GM21360 (cell line): ENCODE measurements around the gene TAS2R50.

Source experiments
- ATAC-seq: cut with Tn5 transposase; IDR thresholded peaks from one replicate; pipeline ENCODE4 v1.9.1; 2021; ENCODE audit warnings: mild to moderate bottlenecking, moderate library complexity; ENCODE audit not compliant: unreplicated experiment

The TAS2R50 gene

GRCh38 chr12:10956085-10956484 lies 30.6 kb downstream of the TAS2R50 start:
- no peak for ATAC-seq

DNA sequence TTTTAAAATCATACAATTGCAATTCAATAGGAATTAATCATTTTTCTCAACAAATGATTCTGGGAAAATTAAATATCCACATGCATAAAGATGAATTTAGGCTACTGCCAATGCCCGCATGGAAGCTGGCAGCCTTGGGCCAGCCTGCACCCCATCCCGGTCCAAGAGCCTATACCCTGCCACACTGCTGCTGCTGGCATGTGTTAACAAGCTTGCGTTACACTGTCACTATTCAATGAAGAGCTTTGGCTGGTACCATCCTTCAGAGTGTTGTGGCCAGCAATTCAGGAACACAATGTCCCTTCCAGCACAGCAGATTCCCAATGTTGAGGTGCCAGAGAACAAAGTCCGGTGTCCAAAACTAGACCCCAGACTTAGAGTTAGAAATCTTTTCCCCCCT lies 34.1 kb downstream of the TAS2R50 start:
- no peak for ATAC-seq

- no peak for ATAC-seq
Measured at GRCh38 chr12:10943167-10943566, 43.5 kb downstream of the TAS2R50 start.

DNA sequence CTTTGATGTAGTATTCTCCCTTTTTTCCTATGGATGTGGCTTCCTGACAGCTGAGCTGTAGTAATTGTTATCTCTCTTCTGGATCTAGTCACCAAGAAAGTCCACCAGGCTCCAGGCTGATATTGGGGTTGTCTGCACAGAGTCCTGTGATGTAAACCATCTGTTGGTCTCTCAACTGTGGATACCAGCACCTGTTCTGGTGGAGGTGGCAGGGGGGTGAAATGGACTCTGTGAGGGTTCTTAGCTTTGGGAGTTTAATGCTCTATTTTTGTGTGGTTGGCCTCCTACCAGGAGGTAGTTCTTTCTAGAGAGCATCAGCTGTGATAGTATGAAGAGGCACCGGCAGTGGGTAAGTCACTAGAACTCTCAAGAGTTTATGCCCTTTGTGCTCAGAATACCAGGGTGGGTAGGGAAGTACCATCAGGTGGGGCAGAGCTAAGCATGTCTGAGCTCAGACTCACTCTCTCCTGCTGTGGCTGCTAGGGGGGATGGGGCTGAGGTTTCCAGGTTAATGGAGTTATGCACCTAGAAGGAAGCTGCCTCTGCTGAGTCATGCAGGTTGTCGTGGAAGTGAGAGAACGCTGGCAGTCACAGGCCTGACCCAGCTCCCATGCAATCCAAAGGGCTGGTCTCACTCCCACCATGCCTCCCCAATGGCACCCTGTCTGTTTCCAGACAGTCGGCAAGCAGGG lies 44.6 kb downstream of the TAS2R50 start:
- no peak for ATAC-seq

- no peak for ATAC-seq
Measured at GRCh38 chr12:10941369-10941768, 45.3 kb downstream of the TAS2R50 start.

- no peak for ATAC-seq
Measured at GRCh38 chr12:10940389-10940788, 46.3 kb downstream of the TAS2R50 start.

DNA sequence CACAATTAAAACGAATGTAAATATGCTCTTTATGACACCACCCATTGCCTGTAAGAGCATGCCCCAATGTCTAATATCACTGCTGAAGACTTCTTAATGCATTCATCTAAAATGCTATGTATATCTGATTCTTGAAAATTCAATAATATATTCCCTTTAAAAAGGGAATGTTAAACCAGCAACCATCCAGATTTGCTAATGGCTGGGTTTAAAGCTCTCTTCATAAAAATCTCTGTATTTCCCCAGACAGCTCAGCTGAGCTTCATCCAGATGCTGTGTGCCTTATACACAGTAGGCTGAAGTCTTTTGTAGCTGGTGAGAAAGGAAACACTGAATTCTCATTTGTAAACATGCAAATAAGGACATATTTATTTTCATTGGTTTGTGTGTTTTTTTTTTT lies 47.5 kb downstream of the TAS2R50 start, which contains the start of gene TAS2R14:
Gene TAS2R14, minus strand, starts transcription at position 101 of the 400 bp plus-strand sequence. Its CDS starts 56 bp downstream, at position 45.
- no peak for ATAC-seq

- no peak for ATAC-seq
Measured at GRCh38 chr12:10936506-10936905, 50.2 kb downstream of the TAS2R50 start.
